ENCODE measurements around the gene SMARCA2.

SMARCA2 gene

DNA sequence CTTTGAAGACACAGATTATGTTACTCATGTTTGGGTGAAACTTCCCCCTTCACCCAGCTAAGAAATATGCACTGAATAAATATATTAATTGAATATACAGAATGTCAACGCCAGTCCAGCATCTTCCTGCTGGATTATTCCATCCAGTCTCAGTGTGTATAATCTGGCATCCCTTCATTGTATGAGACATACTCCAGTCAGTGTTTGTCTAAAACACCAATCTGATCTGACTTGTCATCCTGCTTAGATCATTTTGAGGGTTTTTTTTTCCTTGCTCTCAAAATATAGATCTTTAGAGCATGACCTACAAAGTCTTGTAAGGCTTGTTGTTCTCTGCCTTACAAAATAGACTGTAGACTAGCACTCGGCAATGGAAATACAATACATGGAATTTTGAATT is 195.1 kb downstream of the SMARCA2 start:
- no peak for DNase-seq (ENCODE audit: low read depth in 2 of 2)

DNA sequence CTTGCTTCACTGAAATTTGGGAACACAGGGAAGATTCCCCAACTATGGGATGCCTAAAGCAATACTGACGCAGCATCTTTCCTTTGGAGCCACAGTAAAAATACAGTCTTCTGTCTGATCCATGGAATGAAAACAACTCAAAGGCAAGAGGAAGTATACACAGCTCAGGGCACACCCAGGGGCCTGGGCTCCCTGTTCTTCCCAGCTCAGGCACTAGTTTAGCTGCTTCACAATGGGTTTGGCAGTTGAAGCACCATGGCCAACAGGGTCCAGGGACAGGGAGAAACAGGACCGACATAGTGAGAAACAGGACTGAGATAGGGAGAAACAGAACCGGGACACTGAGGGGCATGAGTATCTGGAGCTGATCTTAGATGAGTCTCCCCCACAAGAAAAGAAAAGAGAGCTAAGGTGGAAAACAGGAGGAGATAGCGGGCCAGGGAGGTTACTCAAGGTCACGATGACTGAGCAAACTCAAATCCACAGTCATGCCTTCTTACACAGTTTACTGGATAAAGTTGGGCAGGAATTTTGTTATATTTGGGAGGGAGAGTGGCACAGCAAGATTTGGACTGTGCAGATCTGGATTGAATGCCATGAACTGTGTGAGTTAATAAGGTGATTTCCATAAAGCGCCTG is 198.8 kb downstream of the SMARCA2 start:
- no peak for DNase-seq (ENCODE audit: low read depth in 2 of 2)

DNA sequence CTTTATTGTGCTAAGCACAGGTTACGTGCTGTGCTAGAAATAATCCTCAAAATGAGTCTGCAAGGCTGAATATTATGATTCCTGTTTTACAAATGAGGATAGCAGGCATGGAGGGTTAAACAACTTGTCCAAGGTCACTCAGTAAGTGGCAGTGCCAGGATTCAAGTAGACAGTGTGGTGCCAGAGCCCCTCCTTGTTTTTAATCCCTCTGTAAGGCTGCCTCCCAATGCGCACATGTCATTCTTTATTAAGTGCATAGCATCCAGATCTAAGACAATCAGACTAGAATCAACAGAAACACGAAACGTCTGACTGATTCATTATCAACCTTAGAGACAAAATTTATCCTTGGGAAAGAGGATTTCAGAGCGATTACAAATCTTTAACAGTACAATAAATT is 199.6 kb downstream of the SMARCA2 start:
- DNase-seq (ENCODE audit: low read depth in 2 of 2): no peak

DNA sequence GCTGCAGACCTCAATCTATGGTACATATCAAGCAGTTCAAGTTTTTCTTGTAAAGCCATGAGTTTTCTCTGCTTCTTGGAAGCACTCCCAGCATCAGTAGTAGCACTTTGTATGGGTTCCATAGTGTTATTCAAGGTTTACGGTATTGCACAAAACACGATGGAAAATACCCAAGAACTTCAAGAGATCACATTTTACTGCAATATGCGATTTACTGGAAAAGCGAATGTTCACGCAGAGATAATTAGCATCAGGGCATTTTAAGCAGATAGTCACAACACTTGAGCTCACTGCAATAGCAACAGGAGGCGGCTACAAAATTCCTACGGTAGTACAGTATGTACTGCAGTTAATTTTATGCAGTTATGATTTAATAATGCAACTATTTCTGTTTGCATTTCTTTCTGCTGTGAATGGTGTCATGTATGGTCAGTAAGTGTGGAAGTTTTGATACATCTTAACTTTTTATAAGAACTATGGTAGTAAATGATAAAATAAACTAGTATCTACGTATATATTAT is 200.8 kb downstream of the SMARCA2 start:
- no peak for DNase-seq (ENCODE audit: low read depth in 2 of 2)

DNA sequence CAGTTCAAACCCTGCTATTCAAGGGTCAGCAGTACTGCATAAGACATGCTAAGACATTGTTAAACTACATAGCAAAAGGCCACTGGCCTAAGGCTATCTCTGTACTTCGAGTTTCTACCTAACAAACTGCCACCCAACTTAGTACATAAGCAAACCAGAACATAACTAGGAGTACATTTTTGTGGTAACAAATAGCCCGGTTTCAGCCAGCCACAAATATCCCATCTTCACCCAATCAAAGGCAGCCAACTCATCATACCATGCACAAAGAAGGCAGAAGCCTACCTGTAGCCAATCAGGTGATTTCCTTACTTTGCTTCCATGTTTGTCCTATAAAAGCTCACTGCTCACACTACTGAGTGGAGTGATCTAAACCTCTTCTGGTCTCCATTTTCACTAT is 201.4 kb downstream of the SMARCA2 start:
- DNase-seq (ENCODE audit: low read depth in 2 of 2): no peak

DNA sequence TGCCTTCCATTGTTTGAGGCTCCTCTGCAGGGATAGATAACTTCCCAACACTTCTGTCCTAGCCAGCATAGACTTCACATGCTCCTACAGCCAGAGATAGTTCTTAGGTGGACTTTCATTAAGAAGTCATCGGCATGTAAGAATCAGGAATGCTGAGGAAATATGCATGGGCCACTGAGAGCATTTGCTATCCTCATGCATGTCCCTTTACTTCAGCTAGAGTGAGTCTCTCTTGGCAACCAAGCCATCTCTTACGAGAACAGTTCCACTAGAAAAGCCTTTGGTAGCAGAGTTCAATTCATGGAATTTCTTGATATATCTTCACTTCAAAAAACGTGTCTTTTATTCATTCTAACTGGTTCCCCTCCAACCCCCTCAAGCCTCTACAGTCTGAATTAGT is 202.4 kb downstream of the SMARCA2 start:
- DNase-seq (ENCODE audit: low read depth in 2 of 2): no peak

DNA sequence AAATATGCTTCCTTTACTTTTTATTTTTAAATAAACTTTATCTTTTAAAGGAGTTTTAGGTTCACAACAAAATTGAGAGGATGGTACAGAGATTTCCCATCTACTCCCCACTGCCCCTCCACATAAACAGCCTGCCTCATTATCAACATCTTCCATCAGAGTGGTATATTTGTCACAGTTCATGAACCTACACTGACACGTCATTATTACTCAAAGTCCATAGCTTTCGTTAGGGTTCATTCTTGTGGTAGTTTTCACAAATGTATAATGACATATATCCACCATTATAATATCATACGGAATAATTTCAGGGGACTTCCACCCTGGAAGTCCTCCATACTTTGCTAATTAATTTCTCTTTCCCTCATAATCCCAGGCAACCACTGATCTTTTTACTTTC is 204.9 kb downstream of the SMARCA2 start:
- DNase-seq (ENCODE audit: low read depth in 2 of 2): no peak

DNA sequence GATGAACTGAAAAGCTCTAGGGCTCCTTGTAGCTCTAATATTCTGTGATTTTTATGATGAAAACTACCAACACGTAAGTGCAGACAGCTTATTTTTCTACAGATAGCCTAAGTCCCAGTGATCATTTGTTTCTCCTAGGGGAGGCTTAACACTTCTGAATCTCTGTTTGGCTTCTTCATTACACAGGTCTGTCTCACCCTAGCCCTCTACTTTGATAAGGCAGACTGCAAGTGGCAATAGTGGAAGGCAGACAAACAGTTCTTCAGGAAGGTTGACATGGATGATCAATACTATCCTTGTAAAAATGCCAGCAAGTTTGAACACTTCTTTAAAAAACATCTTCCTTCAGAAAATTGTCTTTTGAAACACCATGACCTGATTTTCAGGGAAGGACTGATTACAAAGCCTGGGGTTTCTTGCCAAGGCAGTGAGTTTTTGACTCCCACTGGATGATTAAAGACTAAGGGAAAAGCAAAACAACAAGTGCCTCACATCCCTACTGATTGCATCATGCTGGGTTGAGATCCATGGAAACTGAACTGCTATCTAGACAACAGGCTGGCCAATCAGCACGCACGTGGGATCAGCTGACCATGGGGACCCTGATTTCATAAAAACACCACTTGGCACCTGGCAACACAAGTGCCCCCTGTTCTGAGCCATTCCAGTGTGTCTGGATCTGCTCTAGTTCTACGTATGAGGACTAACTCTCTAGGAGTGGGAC is 212.2 kb downstream of the SMARCA2 start:
- no peak for DNase-seq (ENCODE audit: low read depth in 2 of 2)

DNA sequence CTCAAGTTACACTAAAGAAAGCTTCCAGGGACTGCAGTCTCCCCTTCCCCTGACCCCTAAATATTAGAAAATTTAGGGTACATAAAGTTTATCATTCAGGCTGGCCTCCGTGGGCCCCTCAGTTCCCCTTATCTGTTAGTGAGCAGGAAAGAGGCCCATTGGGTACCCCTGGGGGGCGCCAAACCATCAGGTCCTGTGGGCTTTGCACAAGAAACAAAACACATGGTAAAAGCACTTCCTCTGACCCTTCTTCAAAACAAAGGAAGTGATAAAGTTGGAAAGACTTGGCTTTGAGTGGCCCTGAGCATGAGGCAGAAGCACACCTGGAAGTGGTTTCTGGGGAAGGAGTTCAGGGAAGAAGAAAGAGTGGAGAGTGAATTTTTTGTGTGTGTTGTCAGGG is 213.0 kb downstream of the SMARCA2 start:
- no peak for DNase-seq (ENCODE audit: low read depth in 2 of 2)

DNA sequence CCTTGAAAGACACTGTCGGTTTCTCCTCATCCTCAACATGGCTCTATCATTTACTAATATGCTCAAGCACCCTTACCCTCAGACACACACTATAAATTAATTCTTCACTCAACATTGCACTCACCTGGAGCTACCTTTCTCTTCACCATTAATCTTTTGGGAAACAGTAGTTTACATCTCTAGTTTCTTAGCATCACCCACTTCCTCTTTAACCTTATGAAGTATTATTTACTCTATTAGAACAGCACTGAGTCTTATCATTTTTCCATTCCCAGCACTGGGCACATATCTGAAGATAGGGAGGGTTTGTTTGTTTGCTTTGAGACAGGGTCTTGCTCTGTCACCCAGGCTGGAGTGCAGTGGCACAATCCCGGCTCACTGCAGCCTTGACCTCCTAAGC is 213.5 kb downstream of the SMARCA2 start:
- no peak for DNase-seq (ENCODE audit: low read depth in 2 of 2)

DNA sequence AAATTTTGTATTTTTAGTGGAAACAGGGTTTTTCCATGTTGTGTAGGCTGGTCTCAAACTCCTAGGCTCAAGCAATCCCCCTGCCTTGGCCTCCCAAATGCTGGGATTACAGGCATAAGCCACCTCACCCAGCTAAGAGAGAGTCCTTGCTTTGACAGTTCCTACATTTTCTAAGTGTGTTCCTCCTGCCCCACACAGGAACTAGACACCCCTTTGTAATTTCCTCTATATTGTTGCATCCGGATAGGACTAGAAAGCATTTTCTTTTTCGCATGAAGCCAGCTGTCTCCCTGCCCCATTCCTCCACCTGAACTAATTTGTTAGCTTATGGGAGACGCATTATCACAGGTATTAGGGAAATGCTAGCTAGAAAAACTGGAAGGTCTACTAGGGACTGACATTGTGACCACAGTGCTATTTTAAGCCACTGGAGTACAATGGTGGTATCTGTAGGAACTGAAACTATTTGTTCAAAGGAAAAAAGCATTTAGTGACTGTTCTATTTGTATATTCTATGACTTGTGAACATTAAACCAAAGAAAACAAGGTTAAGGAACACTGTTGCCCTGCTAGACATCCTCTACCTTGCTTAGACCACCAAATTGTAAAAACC is 214.1 kb downstream of the SMARCA2 start:
- no peak for DNase-seq (ENCODE audit: low read depth in 2 of 2)

DNA sequence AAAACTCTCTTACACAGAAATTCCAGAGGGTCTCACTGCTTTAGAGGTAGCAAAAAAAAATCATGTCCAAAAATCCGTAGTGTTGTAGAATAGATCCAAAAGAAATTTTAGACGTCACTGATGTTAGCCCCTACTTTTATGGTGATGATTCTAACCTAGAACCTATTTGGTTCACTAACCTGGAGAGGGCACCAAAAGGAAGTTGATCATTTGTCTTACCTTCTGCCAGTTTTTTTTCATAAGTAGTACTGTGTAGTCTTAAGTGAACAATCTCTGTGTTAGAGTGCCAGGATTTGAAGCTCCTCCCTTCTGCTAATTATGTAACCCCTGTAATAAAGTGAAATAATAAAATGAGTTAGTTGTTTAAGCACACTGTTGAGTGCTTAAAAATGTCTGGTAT is 215.2 kb downstream of the SMARCA2 start:
- no peak for DNase-seq (ENCODE audit: low read depth in 2 of 2)

DNA sequence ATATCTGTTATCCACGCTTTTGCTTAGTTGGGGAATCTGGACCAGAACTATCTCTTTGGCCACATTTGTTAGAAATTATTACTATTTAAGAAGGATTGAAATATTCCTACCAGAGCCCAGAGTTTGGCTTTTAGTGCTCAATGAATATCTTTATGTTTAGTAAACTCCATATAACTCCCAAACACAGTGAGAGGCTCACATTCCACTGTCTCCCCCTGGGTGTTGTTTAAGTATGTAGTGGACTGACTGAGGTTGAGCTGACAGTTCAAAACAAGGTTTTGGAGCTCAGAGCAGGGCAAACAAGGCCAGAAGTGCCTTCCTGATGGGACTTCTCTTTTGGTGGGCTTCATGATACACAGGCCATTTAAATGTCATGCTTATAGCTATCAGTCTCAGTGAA is 216.0 kb downstream of the SMARCA2 start:
- no peak for DNase-seq (ENCODE audit: low read depth in 2 of 2)

DNA sequence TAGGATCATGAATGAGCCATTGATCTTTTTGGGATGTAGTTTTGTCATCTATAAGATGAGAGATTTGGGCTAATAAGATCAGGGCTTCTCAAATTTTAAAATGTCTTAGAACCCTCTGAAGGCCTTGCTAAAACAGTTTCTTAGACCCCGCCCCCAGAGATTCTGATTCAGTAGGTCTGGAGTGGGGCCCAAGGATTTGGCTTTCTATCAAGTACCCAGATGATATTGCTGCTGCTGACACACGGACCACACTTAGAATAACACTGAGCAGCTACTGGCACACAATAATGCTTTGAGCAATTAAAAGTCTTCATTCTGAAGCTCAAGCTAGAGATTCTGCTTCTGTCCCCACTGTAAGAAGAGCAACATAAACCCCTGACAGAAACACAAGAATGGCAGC is 216.7 kb downstream of the SMARCA2 start:
- no peak for DNase-seq (ENCODE audit: low read depth in 2 of 2)

DNA sequence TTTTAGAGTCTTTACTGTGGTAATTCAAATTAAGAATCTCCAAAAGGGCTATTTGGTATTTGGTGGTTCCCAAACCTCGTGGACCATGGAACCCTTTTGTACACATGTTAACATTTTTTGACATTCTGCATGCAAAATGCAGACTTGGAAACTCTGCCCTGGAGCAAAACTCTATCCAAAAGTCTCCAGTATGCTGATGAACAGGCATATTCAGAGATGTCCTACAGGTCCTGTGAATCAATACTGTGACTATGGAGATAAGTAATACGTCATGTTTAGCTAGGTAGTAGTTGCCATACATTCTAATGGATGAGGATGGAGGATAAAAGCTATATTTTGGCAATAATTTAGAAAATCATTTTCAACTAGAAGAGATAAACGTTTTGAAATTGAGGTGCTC is 218.1 kb downstream of the SMARCA2 start:
- no peak for DNase-seq (ENCODE audit: low read depth in 2 of 2)

DNA sequence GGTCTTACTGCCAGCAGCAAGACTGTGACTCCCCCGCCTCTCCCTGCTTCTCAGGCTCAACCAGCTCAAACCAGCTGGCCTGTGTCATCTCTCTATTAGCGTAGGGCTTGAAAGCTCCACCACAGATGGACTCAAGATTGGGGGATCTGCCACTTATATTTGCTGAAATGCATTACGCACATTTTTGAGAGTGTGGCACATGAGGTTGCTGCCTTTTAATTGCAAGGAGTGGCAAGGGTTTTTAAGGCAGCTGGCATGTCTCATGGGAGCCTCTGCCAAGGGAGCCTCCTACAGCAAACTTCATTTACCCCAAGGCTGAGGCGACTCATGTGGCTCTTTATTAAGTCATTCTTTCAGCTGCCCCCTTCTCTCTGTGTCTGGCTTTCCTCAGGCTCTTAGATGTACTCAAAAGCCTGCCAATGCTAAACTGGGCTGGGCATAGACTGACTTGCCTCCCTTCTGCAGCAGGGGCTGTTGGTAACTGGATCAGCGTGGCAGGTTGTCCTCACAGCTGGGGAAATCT is 219.3 kb downstream of the SMARCA2 start:
- DNase-seq (ENCODE audit: low read depth in 2 of 2): no peak

DNA sequence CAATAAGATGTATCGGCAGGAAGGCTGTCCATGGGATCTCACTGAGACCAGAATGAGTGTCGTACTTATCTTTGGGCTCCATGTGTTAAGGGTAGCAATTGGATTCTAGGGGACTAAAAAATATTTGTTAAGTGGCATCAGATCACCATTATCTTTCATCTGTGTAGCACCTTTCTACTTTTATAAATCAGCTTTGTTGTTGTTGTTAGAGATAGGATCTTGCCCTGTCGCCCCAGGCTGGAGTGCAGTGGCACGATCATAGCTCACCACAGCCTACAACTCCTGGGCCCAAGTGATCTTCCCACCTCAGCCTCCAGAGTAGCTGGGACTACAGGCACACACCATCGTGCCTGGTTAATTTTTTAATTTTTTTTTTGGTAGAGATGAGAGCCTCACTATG is 220.5 kb downstream of the SMARCA2 start:
- DNase-seq (ENCODE audit: low read depth in 2 of 2): no peak

DNA sequence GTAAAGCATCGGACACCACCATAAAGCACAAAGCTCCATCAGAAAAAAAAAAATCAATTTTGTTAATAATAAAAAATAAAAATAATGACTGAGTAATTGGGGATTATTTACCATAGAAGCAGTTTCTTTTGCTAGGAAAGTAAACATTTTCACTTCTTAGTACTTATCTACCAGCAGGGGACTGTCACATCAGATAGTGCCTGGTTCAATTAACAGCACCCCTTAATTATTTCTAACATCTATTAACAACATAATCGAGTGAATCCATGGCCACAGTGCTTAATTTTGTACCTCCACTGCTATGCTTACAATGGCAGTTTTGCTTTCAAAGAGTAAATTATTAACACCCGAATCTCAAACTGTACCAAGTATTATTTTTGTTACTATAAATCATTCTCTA is 221.7 kb downstream of the SMARCA2 start:
- no peak for DNase-seq (ENCODE audit: low read depth in 2 of 2)

DNA sequence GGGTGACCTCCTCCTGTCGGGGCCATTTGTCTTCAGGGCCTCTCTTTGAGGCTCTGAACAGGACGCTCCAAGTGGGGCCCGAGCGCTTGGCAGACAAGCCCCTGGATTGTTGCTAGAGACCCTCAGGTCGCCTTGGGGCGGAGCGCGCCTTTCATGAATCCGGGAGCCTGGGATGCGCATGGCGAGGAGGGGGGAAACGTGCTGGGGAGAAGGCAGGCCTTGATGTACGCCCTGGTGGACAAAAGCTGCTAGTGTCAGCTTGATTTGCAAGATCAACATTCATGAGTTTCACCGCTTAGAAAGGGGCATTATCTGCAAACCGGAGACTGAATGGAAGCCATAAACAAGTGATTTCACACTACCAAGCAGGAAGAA is 226.3 kb downstream of the SMARCA2 start:
- DNase-seq (ENCODE audit: low read depth in 2 of 2): no peak

DNA sequence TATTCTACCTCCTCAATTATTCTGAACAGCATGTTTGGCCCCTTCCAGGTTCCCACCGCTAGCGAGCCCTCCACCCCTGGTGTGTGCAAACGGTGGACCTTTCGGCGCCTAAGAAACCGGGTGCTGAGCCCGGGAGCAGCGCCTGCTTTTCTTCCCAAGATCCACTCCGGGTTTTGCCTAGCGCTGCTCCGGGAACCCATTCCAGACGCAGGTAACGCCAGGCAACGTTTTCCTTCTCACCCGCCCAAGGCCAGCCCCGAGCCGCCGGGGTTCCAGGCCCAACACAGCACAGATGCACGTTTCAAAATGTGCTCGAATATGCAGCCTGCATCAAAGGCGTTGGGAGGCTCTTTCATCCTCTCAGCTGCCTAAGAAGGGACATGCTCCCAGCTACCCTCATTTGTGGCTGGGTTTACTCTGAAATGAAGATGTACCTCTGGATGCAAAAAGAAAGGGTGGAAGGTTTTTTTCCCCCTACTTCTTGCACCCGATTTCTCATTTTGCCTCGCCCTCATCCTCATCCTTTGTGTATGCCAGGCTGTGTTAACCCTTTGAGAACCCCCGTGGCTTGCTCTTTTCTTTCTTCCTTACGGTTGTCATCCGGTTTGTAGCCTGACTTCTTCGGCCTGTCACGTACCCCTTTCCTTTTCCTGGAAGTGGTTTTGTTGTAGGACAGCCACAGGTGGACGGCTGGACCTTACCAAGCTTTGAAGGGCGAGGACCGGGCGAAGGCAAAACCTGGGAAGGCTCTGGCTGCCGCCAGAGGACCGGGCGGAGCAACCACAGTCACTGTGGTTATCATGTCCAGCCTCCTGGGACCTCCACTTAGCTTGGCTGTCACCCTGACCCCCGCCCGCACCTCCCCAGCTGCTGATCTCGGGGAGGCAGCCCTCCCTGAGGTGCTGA is 226.9 kb downstream of the SMARCA2 start:
- peak in 1 of 2 donors; percentile 7 for DNase-seq (ENCODE audit: low read depth in 2 of 2)

DNA sequence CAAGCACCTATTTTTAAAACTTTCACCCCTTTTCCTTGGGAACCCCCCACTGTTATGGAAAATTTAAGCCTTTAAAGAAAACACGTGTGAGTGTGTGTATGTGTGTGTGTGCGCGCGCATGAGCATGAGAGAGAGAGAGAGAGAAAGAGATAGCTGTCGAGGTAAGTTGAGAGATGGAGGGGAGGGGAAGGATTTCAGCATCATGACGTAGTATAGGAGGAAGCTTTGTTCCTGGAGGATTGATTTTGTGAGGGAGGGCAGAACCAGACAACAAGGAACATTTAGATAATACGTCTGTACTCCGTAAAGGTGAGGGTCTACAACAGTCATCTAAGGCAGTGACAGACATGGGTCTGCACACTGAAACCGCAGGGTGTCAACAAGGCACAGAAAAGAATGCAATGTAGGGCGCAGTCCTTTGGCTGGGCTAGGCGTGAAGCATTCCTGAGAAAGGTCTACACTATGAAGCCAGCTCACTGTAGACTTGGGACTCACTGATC is 227.7 kb downstream of the SMARCA2 start:
- no peak for DNase-seq (ENCODE audit: low read depth in 2 of 2)

All from stimulated activated CD8-positive, alpha-beta memory T cell treated with anti-CD3 and anti-CD28 coated beads, Interleukin-7, amount 100 ng/mL, for 4 hours (primary cell).